Measurements from ENCODE around the gene CTDSP2.

- TF ChIP-seq CTCF (IDR thresholded peaks at IDR 0.05; ENCODE audit: insufficient read depth, low read length, poor library complexity, severe bottlenecking) (no peak), EZH2phosphoT487 (conservative IDR thresholded peaks at IDR 0.05; ENCODE audit: low read length) (no peak)
Observed at GRCh38 chr12:57783861-57784260, 62.7 kb downstream of the CTDSP2 start.

Data from SU-DHL-6 (cell line).